HEK293 (cell line): ENCODE results near the gene NAV3.

Source experiments
- CTCF ChIA-PET: fragments of 350-600 bp; formaldehyde crosslinking; extraction: SDS; loops from one replicate; lab custom pipeline; 2021; ENCODE audit warnings: antibody characterized with exemption; lab: Yijun Ruan, JAX
- POLR2A ChIA-PET: fragments of 300-600 bp; formaldehyde crosslinking; extraction: SDS; loops from one replicate; lab custom pipeline; 2020; ENCODE audit warnings: antibody characterized with exemption, inconsistent platforms; lab: Yijun Ruan, JAX
- H3K27ac ChIP-seq: fragments of 200-500 bp; sonication (Bioruptor generic); 2 replicates; pipeline ENCODE4 v1.5.1; 2014; ENCODE audit warnings: low read depth, low read length, control low read depth, inconsistent platforms; ENCODE audit errors: extremely low read depth
- H3K36me3 ChIP-seq, 2 experiments: fragments of 200-500 bp in 1 of 2; sonication (Bioruptor generic) in 1 of 2; 1 replicate in 1 of 2; 2 replicates in 1 of 2; pipeline ENCODE4 v1.5.1; 2014 to 2017; ENCODE audit warnings: inconsistent platforms in 2 of 2, low read length in 2 of 2; ENCODE audit not compliant: control insufficient read depth in 2 of 2, insufficient read depth in 1 of 2
- H3K4me1 ChIP-seq: fragments of 200-500 bp; sonication (Bioruptor generic); 2 replicates; pipeline ENCODE4 v1.5.1; 2014; ENCODE audit warnings: mild to moderate bottlenecking, low read length, inconsistent platforms; ENCODE audit not compliant: control insufficient read depth, insufficient read depth
- H3K4me3 ChIP-seq: 2 replicates; pipeline ENCODE4 v1.5.1; 2011; ENCODE audit warnings: low read depth, mild to moderate bottlenecking, control low read depth, low read length, moderate library complexity
- H3K9me3 ChIP-seq: fragments of 200-500 bp; sonication (Bioruptor generic); 2 replicates; pipeline ENCODE4 v1.5.1; 2014; ENCODE audit warnings: low read depth, low read length, inconsistent platforms; ENCODE audit not compliant: control insufficient read depth, insufficient read depth
- BCL11B ChIP-seq: fragments of 450-650 bp; formaldehyde crosslinking; IDR thresholded peaks from 2 replicates; pipeline ENCODE4 v1.5.1; 2016; ENCODE audit warnings: low read depth, missing biosample characterization, missing genetic modification characterization
- HOXA7 ChIP-seq: sonication (generic); formaldehyde crosslinking; IDR thresholded peaks from 2 replicates; pipeline ENCODE4 v1.8.1; 2022; ENCODE audit warnings: missing genetic modification reagents, borderline replicate concordance
- IKZF3 ChIP-seq: fragments of 450-650 bp; IDR thresholded peaks from 2 replicates; pipeline ENCODE4 v1.5.0; 2018; ENCODE audit warnings: missing biosample characterization, mild to moderate bottlenecking, missing genetic modification characterization, moderate library complexity
- KLF8 ChIP-seq: fragments of 450-650 bp; formaldehyde crosslinking; IDR thresholded peaks from 2 replicates; pipeline ENCODE4 v1.5.1; 2016; ENCODE audit warnings: missing biosample characterization, missing genetic modification characterization
- PBX3 ChIP-seq: sonication (generic); formaldehyde crosslinking; IDR thresholded peaks from 2 replicates; pipeline ENCODE4 v1.8.1; 2022; ENCODE audit warnings: mild to moderate bottlenecking, moderate library complexity, missing genetic modification reagents
- REST ChIP-seq: fragments of 450-650 bp; formaldehyde crosslinking; IDR thresholded peaks from 2 replicates; pipeline ENCODE4 v1.5.1; 2016; ENCODE audit warnings: missing biosample characterization, missing genetic modification characterization
- YY1 ChIP-seq: fragments of 450-650 bp; formaldehyde crosslinking; IDR thresholded peaks from 2 replicates; pipeline ENCODE4 v1.5.1; 2018; ENCODE audit warnings: missing biosample characterization, missing genetic modification characterization
- ZBTB21 ChIP-seq: fragments of 450-650 bp; formaldehyde crosslinking; IDR thresholded peaks from 2 replicates; pipeline ENCODE4 v1.5.1; 2017; ENCODE audit warnings: missing biosample characterization, missing genetic modification characterization
- ZBTB49 ChIP-seq: fragments of 450-650 bp; formaldehyde crosslinking; IDR thresholded peaks from 2 replicates; pipeline ENCODE4 v1.5.1; 2016; ENCODE audit warnings: missing biosample characterization, missing genetic modification characterization, low read depth
- ZBTB7A ChIP-seq: fragments of 450-650 bp; formaldehyde crosslinking; IDR thresholded peaks from 2 replicates; pipeline ENCODE4 v1.5.1; 2016; ENCODE audit warnings: low read depth, missing biosample characterization, missing genetic modification characterization
- ZIC2 ChIP-seq: fragments of 450-650 bp; formaldehyde crosslinking; IDR thresholded peaks from 2 replicates; pipeline ENCODE4 v1.5.1; 2016; ENCODE audit warnings: missing biosample characterization, missing genetic modification characterization
- ZNF114 ChIP-seq: fragments of 450-650 bp; formaldehyde crosslinking; IDR thresholded peaks from 2 replicates; pipeline ENCODE4 v1.5.0; 2017; ENCODE audit warnings: missing biosample characterization, missing genetic modification characterization
- ZNF133 ChIP-seq: fragments of 450-650 bp; formaldehyde crosslinking; IDR thresholded peaks from 2 replicates; pipeline ENCODE4 v1.5.1; 2016; ENCODE audit warnings: missing biosample characterization, missing genetic modification characterization
- ZNF248 ChIP-seq: fragments of 450-650 bp; formaldehyde crosslinking; IDR thresholded peaks from 2 replicates; pipeline ENCODE4 v1.5.1; 2017; ENCODE audit warnings: missing biosample characterization, missing genetic modification characterization
- ZNF26 ChIP-seq: fragments of 450-650 bp; formaldehyde crosslinking; IDR thresholded peaks from 2 replicates; pipeline ENCODE4 v1.5.1; 2016; ENCODE audit warnings: missing biosample characterization, missing genetic modification characterization
- ZNF350 ChIP-seq: fragments of 450-650 bp; formaldehyde crosslinking; IDR thresholded peaks from 2 replicates; pipeline ENCODE4 v1.5.0; 2017; ENCODE audit warnings: missing biosample characterization, mild to moderate bottlenecking, missing genetic modification characterization
- ZNF362 ChIP-seq: fragments of 450-650 bp; formaldehyde crosslinking; IDR thresholded peaks from 2 replicates; pipeline ENCODE4 v1.5.1; 2016; ENCODE audit warnings: missing biosample characterization, missing genetic modification characterization
- ZNF394 ChIP-seq: fragments of 450-650 bp; formaldehyde crosslinking; IDR thresholded peaks from 2 replicates; pipeline ENCODE4 v1.5.1; 2016; ENCODE audit warnings: missing biosample characterization, missing genetic modification characterization, mild to moderate bottlenecking, moderate library complexity, borderline replicate concordance
- ZNF514 ChIP-seq: fragments of 450-650 bp; formaldehyde crosslinking; IDR thresholded peaks from 2 replicates; pipeline ENCODE4 v1.5.1; 2016; ENCODE audit warnings: missing biosample characterization, missing genetic modification characterization
- ZNF600 ChIP-seq: fragments of 450-650 bp; formaldehyde crosslinking; IDR thresholded peaks from 2 replicates; pipeline ENCODE4 v1.5.1; 2016; ENCODE audit warnings: missing biosample characterization, missing genetic modification characterization
- ZNF629 ChIP-seq: fragments of 450-650 bp; formaldehyde crosslinking; IDR thresholded peaks from 2 replicates; pipeline ENCODE4 v1.5.1; 2017; ENCODE audit warnings: missing biosample characterization, missing genetic modification characterization
- ZNF747 ChIP-seq: fragments of 450-650 bp; formaldehyde crosslinking; IDR thresholded peaks from 2 replicates; pipeline ENCODE4 v1.5.1; 2016; ENCODE audit warnings: missing biosample characterization, missing genetic modification characterization
- ZNF76 ChIP-seq: fragments of 450-650 bp; formaldehyde crosslinking; IDR thresholded peaks from 2 replicates; pipeline ENCODE4; 2016; ENCODE audit warnings: low read depth, missing biosample characterization, missing genetic modification characterization, borderline replicate concordance
- ZNF776 ChIP-seq: fragments of 450-650 bp; formaldehyde crosslinking; IDR thresholded peaks from 2 replicates; pipeline ENCODE4 v1.5.0; 2017; ENCODE audit warnings: missing biosample characterization, missing genetic modification characterization, borderline replicate concordance
- ZSCAN23 ChIP-seq: fragments of 450-650 bp; formaldehyde crosslinking; IDR thresholded peaks from 2 replicates; pipeline ENCODE4 v1.5.1; 2016; ENCODE audit warnings: missing biosample characterization, missing genetic modification characterization

The NAV3 gene

GRCh38 chr12:78062786-78063185 lies 232.1 kb downstream of the NAV3 start:
- no peaks in the 10 kb centered on the region for H3K36me3 ChIP-seq
- no peak overlapping the region for H3K4me3 ChIP-seq
- no peak for TF ChIP-seq REST (tag by site-specific recombination)
- TF ChIP-seq PBX3 (CRISPR knock-in tag), result no peak
- TF ChIP-seq ZNF394 (tag by site-specific recombination), result no peak
- TF ChIP-seq ZNF114 (tag by site-specific recombination), result no peak
- TF ChIP-seq YY1, result no peak
- TF ChIP-seq ZNF776, result no peak
- no peak for TF ChIP-seq ZBTB21 (tag by site-specific recombination)
- TF ChIP-seq ZNF514 (tag by site-specific recombination), result no peak
- TF ChIP-seq HOXA7, result no peak
- TF ChIP-seq ZNF133 (tag by site-specific recombination), result no peak
- no peak for TF ChIP-seq ZNF248
- no peaks in the 10 kb centered on the region for H3K4me1 ChIP-seq
- no peak overlapping the region for H3K27ac ChIP-seq
- H3K9me3 ChIP-seq, result no peaks in the 10 kb centered on the region
- ChIA-PET CTCF (no interaction called here), POLR2A (no interaction called here)

GRCh38 chr12:78081590-78082314 lies 251.1 kb downstream of the NAV3 start:
- ChIA-PET CTCF (no interaction called here), POLR2A (no interaction called here)
- Histone ChIP-seq H3K27ac (no peak overlapping the region), H3K9me3 (no peaks in the 10 kb centered on the region), H3K36me3 (no peaks in the 10 kb centered on the region), H3K4me1 (no peaks in the 10 kb centered on the region), H3K4me3 (no peak overlapping the region)
- no peak for TF ChIP-seq ZNF76 (tag by site-specific recombination)
- TF ChIP-seq IKZF3 (tag by site-specific recombination), result no peak
- no peak for TF ChIP-seq ZSCAN23 (tag by site-specific recombination)
- no peak for TF ChIP-seq ZIC2 (tag by site-specific recombination)
- TF ChIP-seq BCL11B (tag by site-specific recombination), result no peak
- TF ChIP-seq ZNF600 (tag by site-specific recombination), result no peak
- TF ChIP-seq ZNF362 (tag by site-specific recombination), result no peak
- no peak for TF ChIP-seq ZNF747 (tag by site-specific recombination)
- TF ChIP-seq KLF8 (tag by site-specific recombination), result no peak
- no peak for TF ChIP-seq ZNF26 (tag by site-specific recombination)
- TF ChIP-seq ZBTB49 (tag by site-specific recombination), result no peak
- TF ChIP-seq ZNF629 (tag by site-specific recombination), result no peak
- TF ChIP-seq ZNF350 (tag by site-specific recombination), result no peak
- TF ChIP-seq ZBTB7A (tag by site-specific recombination), result no peak
